Measurements from ENCODE around the gene C17orf107.

C17orf107 gene

GRCh38 chr17:4877089-4877488, 22.2 kb upstream of the C17orf107 start:
- no peak for DNase-seq

- no peak for DNase-seq
These were observed 19.7 kb upstream of the C17orf107 start for GRCh38 chr17:4879601-4880000.

GRCh38 chr17:4880857-4881256, 18.5 kb upstream of the C17orf107 start:
- no peak for DNase-seq

- peak; percentile 69 for DNase-seq
These were observed 17.4 kb upstream of the C17orf107 start for GRCh38 chr17:4881761-4882555.

- no peak for DNase-seq
These were observed 14.8 kb upstream of the C17orf107 start for GRCh38 chr17:4884489-4884888.

- no peak for DNase-seq
These were observed 12.5 kb upstream of the C17orf107 start for GRCh38 chr17:4886830-4887229.

GRCh38 chr17:4887581-4887980, 11.8 kb upstream of the C17orf107 start:
- DNase-seq = no peak

- DNase-seq = no peak
These were observed 7.6 kb upstream of the C17orf107 start for GRCh38 chr17:4891411-4892410.

- no peak for DNase-seq
These were observed 6.7 kb upstream of the C17orf107 start for GRCh38 chr17:4892499-4893221.

- no peak for DNase-seq
These were observed 6.1 kb upstream of the C17orf107 start for GRCh38 chr17:4893272-4893671.

- DNase-seq = no peak
These were observed 5.4 kb upstream of the C17orf107 start for GRCh38 chr17:4893721-4894560.

GRCh38 chr17:4895121-4895520, 4.2 kb upstream of the C17orf107 start:
- DNase-seq = no peak

GRCh38 chr17:4895657-4896331, 3.5 kb upstream of the C17orf107 start:
- DNase-seq = no peak

GRCh38 chr17:4896332-4897197, 2.8 kb upstream of the C17orf107 start:
- no peak for DNase-seq

GRCh38 chr17:4897198-4897687, 2.1 kb upstream of the C17orf107 start:
- DNase-seq = no peak

- DNase-seq = no peak
These were observed 1.6 kb upstream of the C17orf107 start for GRCh38 chr17:4897785-4898184.

- DNase-seq = no peak
These were observed 985 bp upstream of the C17orf107 start for GRCh38 chr17:4898351-4898750.

GRCh38 chr17:4898927-4899326, 409 bp upstream of the C17orf107 start:
- DNase-seq = no peak

GRCh38 chr17:4900231-4901107, 1.1 kb downstream of the C17orf107 start:
- peak; percentile 82 for DNase-seq
